SU-DHL-6 (cell line): ENCODE results near the gene UBQLN1.

Experiments used
- CTCF ChIP-seq: fragments of 200-600 bp; sonication (generic); IDR thresholded peaks from one replicate; pipeline ENCODE4 v1.5.1; 2017; ENCODE audit warnings: antibody characterized with exemption, mild to moderate bottlenecking, low read length, moderate library complexity; ENCODE audit not compliant: insufficient read depth, poor library complexity, severe bottlenecking
- EZH2phosphoT487 ChIP-seq: fragments of 200-600 bp; sonication (generic), shearing (Covaris generic); conservative IDR thresholded peaks from 2 replicates; pipeline ENCODE4 v1.6.1; 2018; ENCODE audit warnings: mild to moderate bottlenecking, antibody characterized with exemption, low read length, moderate library complexity, mixed read lengths

- TF ChIP-seq CTCF (no peak), EZH2phosphoT487 (no peak)
Measured at GRCh38 chr9:83671451-83671850, 36.3 kb downstream of the UBQLN1 start.
